GM12878 (cell line): ENCODE data around the gene AATF. TPM values are rescaled to one million over a fixed set of nuclear protein-coding genes. Genes with fewer than 3 reads are reported as not detected.

Source experiments
- ASH2L ChIP-seq: fragments of 300-600, 200-600 bp; sonication (generic); IDR thresholded peaks from 2 replicates; pipeline ENCODE4 v1.6.1; 2017; ENCODE audit warnings: low read depth, mild to moderate bottlenecking, borderline replicate concordance
- CHD1 ChIP-seq: IDR thresholded peaks from 2 replicates; pipeline ENCODE4 v1.6.1; 2012; ENCODE audit warnings: low read depth, low read length, improper control_type of control experiment
- CHD4 ChIP-seq: fragments of 200-600 bp; sonication (generic); IDR thresholded peaks from 2 replicates; pipeline ENCODE4 v1.6.1; 2016; ENCODE audit warnings: mild to moderate bottlenecking
- HDAC6 ChIP-seq: fragments of 200-600 bp; sonication (generic); IDR thresholded peaks from one replicate; pipeline ENCODE4 v1.8.0; 2017; ENCODE audit warnings: antibody characterized with exemption; ENCODE audit not compliant: unreplicated experiment
- IRF4 ChIP-seq: IDR thresholded peaks from 2 replicates; pipeline ENCODE4 v1.6.1; 2011; ENCODE audit warnings: low read depth, low read length
- PML ChIP-seq: IDR thresholded peaks from 2 replicates; pipeline ENCODE4 v1.6.1; 2012; ENCODE audit warnings: low read length, inconsistent platforms
- POLR2A ChIP-seq: IDR thresholded peaks from 2 replicates; pipeline ENCODE4 v1.6.1; 2011; ENCODE audit warnings: low read depth, mild to moderate bottlenecking, low read length
- POLR2AphosphoS5 ChIP-seq: IDR thresholded peaks from 2 replicates; pipeline ENCODE4 v1.6.1; 2011; ENCODE audit warnings: mild to moderate bottlenecking, low read length, inconsistent platforms
- PRDM15 ChIP-seq: fragments of 450-650 bp; formaldehyde crosslinking; IDR thresholded peaks from 2 replicates; pipeline ENCODE4 v1.4.0; 2020; ENCODE audit warnings: mild to moderate bottlenecking, moderate library complexity
- RAD21 ChIP-seq: IDR thresholded peaks from 2 replicates; pipeline ENCODE4 v1.6.1; 2011; ENCODE audit warnings: mild to moderate bottlenecking, low read depth, low read length, moderate library complexity; ENCODE audit not compliant: insufficient read depth
- RB1 ChIP-seq: fragments of 450-650 bp; formaldehyde crosslinking; IDR thresholded peaks from 2 replicates; pipeline ENCODE4 v1.6.1; 2017; ENCODE audit warnings: mild to moderate bottlenecking, borderline replicate concordance
- RUNX3 ChIP-seq: IDR thresholded peaks from 2 replicates; pipeline ENCODE4 v1.6.1; 2012; ENCODE audit warnings: low read length, inconsistent platforms
- SMAD5 ChIP-seq: IDR thresholded peaks from 2 replicates; pipeline ENCODE4 v1.6.1; 2016; ENCODE audit warnings: antibody characterized with exemption, low read depth
- SPI1 ChIP-seq: IDR thresholded peaks from 2 replicates; pipeline ENCODE4 v1.6.1; 2011; ENCODE audit warnings: low read depth, mild to moderate bottlenecking, low read length, moderate library complexity, borderline replicate concordance; ENCODE audit not compliant: insufficient read depth
- TCF7 ChIP-seq: IDR thresholded peaks from 2 replicates; pipeline ENCODE4 v1.6.1; 2014; ENCODE audit warnings: antibody characterized with exemption, borderline replicate concordance
- YY1 ChIP-seq: IDR thresholded peaks from 2 replicates; pipeline ENCODE4 v1.6.1; 2011; ENCODE audit warnings: low read depth, mild to moderate bottlenecking, low read length
- polyA plus RNA-seq, 11 experiments: library from polyadenylated mRNA; depleted of rRNA in 4 of 11; unstranded in 6 of 11; stranded (reverse) in 5 of 11; fragments of >200 nt; fragmentation: Nextera tagmentation in 4 of 11; fragmentation: Illumina TruSeq in 1 of 11; extraction: Ambion mirVana in 4 of 11; extraction: Trizol in 1 of 11; gene quantifications; 1 replicate in 1 of 11; 2 replicates in 10 of 11; pipeline versions ENCODE4 v1.2.1 to v1.2.3, GENCODE V29; 2011 to 2016; ENCODE audit warnings: inconsistent platforms in 2 of 11, missing spikeins in 2 of 11, low read depth in 1 of 11
- total RNA-seq, 4 experiments: library from RNA; depleted of rRNA in 3 of 4; stranded (reverse); fragments of >200 nt in 3 of 4; fragmentation: Illumina TruSeq in 1 of 4; extraction: Trizol in 1 of 4; gene quantifications; 2 replicates each; pipeline versions ENCODE4 v1.2.1 to v1.2.3, GENCODE V29; 2013 to 2021
- TF ChIP-seq, protein P1 (sequence below): IDR thresholded peaks from 2 replicates; pipeline ENCODE4 v1.6.1; 2011; ENCODE audit warnings: low read depth, low read length, improper control_type of control experiment, borderline replicate concordance
- TF ChIP-seq, protein P2 (sequence below): fragments of 450-650 bp; IDR thresholded peaks from 2 replicates; pipeline ENCODE4 v1.6.1; 2017; ENCODE audit warnings: borderline replicate concordance
- TF ChIP-seq, protein P3 (sequence below): fragments of 450-650 bp; IDR thresholded peaks from 2 replicates; pipeline ENCODE4 v1.6.1; 2016; ENCODE audit warnings: mild to moderate bottlenecking

The AATF gene
- total and polyA plus RNA-seq, 10 of the 15 experiments (the other 5 are each of a cell fraction or from before 2014, with no cell fraction given), result 36.8 to 110 (median 77.9) TPM

GRCh38 chr17:37025847-37026530, 77.2 kb downstream of the AATF start (continued):
- TF ChIP-seq TCF7, result no peak
- TF ChIP-seq CHD1, result no peak
- no peak for TF ChIP-seq ASH2L
- no peak for TF ChIP-seq POLR2A
- TF ChIP-seq RUNX3, result peak; percentile 97
- TF ChIP-seq IRF4, result peak; percentile 85
- no peak for TF ChIP-seq PML
- no peak for TF ChIP-seq POLR2AphosphoS5
- TF ChIP-seq RB1, result no peak
- TF ChIP-seq RAD21, result no peak
- TF ChIP-seq, protein P1, sequence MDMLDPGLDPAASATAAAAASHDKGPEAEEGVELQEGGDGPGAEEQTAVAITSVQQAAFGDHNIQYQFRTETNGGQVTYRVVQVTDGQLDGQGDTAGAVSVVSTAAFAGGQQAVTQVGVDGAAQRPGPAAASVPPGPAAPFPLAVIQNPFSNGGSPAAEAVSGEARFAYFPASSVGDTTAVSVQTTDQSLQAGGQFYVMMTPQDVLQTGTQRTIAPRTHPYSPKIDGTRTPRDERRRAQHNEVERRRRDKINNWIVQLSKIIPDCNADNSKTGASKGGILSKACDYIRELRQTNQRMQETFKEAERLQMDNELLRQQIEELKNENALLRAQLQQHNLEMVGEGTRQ, result no peak
- peak; percentile 65 for TF ChIP-seq SPI1
- TF ChIP-seq, protein P2, sequence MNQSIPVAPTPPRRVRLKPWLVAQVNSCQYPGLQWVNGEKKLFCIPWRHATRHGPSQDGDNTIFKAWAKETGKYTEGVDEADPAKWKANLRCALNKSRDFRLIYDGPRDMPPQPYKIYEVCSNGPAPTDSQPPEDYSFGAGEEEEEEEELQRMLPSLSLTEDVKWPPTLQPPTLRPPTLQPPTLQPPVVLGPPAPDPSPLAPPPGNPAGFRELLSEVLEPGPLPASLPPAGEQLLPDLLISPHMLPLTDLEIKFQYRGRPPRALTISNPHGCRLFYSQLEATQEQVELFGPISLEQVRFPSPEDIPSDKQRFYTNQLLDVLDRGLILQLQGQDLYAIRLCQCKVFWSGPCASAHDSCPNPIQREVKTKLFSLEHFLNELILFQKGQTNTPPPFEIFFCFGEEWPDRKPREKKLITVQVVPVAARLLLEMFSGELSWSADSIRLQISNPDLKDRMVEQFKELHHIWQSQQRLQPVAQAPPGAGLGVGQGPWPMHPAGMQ, result no peak
- TF ChIP-seq YY1, result no peak
- no peak for TF ChIP-seq PRDM15
- TF ChIP-seq, protein P3, sequence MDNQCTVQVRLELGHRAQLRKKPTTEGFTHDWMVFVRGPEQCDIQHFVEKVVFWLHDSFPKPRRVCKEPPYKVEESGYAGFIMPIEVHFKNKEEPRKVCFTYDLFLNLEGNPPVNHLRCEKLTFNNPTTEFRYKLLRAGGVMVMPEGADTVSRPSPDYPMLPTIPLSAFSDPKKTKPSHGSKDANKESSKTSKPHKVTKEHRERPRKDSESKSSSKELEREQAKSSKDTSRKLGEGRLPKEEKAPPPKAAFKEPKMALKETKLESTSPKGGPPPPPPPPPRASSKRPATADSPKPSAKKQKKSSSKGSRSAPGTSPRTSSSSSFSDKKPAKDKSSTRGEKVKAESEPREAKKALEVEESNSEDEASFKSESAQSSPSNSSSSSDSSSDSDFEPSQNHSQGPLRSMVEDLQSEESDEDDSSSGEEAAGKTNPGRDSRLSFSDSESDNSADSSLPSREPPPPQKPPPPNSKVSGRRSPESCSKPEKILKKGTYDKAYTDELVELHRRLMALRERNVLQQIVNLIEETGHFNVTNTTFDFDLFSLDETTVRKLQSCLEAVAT, result no peak
- no peak for TF ChIP-seq SMAD5
- no peak for TF ChIP-seq HDAC6
- TF ChIP-seq CHD4, result no peak
